ENCODE measurements around the gene PELI3. TPM values are rescaled to one million over a fixed set of nuclear protein-coding genes. Genes with fewer than 3 reads are reported as not detected.

The PELI3 gene
- total RNA-seq, 1 donor from 2014 or later = 8.4 TPM

GRCh38 chr11:66469441-66469840 is 2.7 kb downstream of the PELI3 start:
- ATAC-seq (no peak), DNase-seq (ENCODE audit: missing footprints) (no peak)
- intact Hi-C loops (cut with DNase I) = no loop called here

GRCh38 chr11:66470015-66470414 is 3.3 kb downstream of the PELI3 start:
- DNase-seq (ENCODE audit: missing footprints) (no peak), ATAC-seq (no peak)
- intact Hi-C loops (cut with DNase I) = no loop called here

DNA sequence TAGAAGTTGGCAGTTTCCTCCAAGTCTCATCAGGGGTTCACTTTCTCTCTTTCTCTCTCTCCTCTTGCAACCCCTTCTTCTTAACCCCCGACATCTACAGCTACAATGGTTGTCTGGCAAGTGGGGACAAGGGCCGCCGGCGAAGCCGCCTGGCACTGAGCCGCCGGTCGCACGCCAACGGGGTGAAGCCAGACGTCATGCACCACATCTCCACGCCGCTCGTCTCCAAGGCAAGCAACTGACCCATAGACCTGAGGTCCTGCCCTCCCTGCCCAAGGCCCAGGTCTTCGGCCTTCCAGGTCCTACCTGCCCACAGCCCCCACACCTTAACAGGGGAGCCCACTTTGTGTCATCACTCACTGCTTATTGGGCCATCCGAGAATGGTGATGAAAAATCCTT is 4.4 kb downstream of the PELI3 start:
- DNase-seq (ENCODE audit: missing footprints) (no peak), ATAC-seq (no peak)
- intact Hi-C loops (cut with DNase I) = no loop called here

- ATAC-seq (no peak), DNase-seq (ENCODE audit: missing footprints) (no peak)
- intact Hi-C loops (cut with DNase I) = no loop called here
Observed at GRCh38 chr11:66472054-66472453, 5.3 kb downstream of the PELI3 start.

DNA sequence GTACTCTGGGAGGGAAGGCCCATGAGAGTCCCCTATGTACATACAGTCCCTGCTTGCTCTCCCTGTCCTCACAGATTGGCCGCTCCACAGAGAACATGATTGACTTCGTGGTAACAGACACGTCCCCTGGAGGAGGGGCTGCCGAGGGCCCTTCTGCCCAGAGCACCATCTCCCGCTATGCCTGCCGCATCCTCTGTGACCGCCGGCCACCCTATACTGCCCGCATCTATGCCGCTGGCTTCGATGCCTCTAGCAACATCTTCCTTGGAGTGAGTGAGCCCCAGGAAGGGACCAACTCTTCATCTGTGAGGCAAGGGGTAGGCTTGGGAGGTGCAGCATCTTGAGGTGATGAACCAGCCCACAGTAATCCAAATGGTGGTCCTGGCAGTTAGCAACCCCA is 6.5 kb downstream of the PELI3 start:
- intact Hi-C loops (cut with DNase I) = no loop called here
- no peak for DNase-seq (ENCODE audit: missing footprints)
- no peak for ATAC-seq

DNA sequence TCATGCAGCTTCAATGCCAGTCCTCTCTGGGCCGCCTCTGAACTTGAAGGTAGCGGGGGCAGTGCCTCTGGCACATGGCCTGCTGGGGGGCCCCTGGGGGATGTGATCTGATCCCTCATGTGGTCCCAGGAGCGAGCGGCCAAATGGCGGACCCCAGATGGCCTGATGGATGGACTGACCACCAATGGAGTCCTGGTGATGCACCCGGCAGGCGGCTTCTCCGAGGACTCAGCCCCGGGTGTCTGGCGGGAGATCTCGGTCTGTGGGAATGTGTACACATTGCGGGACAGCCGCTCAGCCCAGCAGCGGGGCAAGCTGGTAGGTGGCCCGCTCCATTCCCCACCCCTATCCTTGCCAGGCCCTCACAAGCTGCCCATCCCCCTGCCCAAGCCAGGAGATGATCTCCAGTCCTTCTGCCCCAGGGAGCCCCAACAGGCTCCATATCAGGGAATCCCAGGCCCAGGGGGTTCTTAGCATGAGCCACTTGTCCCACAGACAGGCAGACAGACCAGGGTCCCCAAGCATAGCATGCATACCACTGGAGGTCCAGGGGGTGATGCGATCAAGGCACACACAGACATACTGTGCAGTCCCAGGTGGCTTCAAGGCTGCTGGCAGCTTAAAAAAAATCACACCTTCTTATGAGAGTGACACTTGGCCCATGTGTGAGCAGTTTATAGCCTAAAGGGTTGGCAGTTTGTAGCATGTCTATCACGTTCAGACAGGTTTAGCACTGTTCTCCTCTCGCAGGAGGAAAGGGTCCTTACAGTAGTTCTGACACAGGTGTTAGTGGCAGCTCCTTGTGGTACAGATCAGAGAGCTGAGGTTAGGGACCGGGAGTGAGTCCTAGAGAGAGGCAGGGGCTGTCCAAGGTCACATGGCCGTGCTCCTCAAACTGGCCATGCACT is 7.2 kb downstream of the PELI3 start:
- DNase-seq (ENCODE audit: missing footprints) = no peak
- intact Hi-C loops (cut with DNase I) = no loop called here
- ATAC-seq = no peak

- intact Hi-C loops (cut with DNase I) = no loop called here
- no peak for DNase-seq (ENCODE audit: missing footprints)
- no peak for ATAC-seq
Observed at GRCh38 chr11:66475349-66476172, 8.9 kb downstream of the PELI3 start.

- no peak for ATAC-seq
- intact Hi-C loops (cut with DNase I) = no loop called here
- no peak for DNase-seq (ENCODE audit: missing footprints)
Observed at GRCh38 chr11:66476173-66476840, 9.6 kb downstream of the PELI3 start.

DNA sequence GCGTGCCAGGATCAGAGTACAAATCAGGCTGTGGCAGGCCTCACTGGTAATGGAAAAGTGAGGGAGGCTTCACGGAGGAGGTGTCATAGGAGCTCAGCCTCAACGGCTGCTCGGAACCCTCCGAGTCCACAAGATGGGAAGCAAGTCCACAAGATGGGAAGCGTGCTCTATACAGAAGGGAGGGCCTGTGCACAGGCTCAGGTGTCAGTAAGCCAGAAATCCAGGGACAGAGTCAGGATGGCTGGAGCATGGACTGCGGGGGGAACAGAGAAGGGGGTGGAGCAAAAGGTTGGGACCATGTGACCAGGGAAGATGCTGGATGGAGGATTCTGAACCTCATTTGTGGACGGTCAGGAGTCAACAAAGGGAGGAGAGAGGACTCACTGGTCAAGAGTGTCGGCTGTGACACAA is 10.1 kb downstream of the PELI3 start:
- no peak for ATAC-seq
- no peak for DNase-seq (ENCODE audit: missing footprints)
- intact Hi-C loops (cut with DNase I) = no loop called here

DNA sequence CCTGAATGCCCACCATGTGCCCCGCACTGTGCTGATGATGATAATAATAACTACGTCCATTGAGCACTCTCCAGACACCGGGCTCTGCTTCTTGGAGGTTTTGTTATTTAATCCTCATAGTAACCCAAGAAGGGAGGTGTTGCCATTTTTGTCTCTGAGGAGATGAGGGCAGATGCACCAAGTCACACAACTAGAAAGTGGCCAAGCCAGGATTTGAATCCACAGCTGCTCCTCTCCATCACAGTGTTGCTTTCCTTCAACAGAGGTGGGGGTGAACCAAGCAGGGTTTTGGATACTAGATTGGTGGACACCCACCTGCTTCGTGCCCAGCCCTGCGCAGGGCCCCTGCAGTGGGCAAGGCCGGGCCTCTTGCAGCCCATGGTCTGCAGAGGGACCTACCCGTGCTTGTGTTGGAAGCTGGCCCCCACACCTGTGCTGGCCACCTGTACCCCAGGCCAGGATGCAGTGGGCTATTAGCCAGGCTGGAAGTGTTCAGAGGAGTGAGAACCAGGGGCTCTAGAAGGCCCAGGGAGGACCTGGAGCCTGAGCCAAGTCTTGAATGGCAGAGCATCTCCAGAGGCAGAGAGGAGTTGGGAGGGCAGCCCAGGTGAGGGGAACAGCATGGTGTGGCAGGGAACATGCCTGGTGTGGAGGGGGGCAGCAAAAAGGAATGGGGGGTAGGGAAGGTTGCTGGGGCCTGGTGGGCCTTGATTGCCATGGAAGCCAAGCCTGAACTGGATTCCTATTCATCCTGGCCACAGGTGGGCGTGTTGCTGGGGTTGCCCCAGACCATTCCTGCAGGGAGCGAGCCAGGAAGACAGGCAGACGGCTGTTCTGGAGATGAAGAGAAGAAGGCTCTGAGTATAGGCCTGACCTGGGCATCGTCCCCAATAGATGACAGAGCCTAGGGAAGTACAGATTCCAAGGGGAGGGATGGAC is 10.8 kb downstream of the PELI3 start:
- intact Hi-C loops (cut with DNase I) = no loop called here
- no peak for ATAC-seq
- no peak for DNase-seq (ENCODE audit: missing footprints)

GRCh38 chr11:66478729-66479393 is 12.2 kb downstream of the PELI3 start:
- DNase-seq (ENCODE audit: missing footprints) = no peak
- intact Hi-C loops (cut with DNase I) = no loop called here

DNA sequence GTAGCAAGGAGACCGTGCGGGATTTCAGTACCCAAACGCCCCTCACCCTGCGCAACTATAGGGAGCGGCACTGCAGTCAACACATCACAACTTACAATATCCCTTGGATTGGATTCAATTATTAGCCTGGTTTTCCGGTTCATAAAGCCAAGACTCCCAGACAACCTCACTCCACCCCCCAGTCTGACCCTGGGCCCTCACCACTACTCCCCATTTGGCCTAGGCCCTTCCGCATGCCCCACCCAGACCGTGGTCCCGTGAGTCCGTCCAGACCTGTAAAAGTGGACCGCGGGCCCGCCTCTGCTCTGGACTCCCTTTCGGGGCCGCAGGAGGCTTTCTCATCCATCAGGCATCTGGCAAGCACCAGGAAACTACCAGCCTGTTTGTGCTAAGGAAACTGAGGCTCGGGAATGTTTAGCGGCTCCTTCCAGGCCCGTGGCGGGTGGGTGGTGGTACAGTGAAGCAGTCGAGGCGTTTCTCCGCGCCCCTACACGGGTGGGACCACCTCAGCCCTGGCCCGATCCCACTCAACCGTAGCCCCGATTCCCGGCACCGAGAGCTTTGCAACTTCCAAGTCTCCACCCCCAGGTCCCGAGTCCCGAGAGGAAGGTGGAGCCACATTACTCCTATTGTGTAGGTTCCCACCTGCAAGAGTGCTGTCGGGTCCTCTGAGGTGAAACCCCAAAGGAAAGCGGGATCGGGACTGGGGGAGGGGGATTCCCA is 12.8 kb downstream of the PELI3 start:
- intact Hi-C loops (cut with DNase I) = loop anchor here (2.0 kb wide), 1 partner anchor 13 kb away; the partner anchor contains the start of gene PELI3
- DNase-seq (ENCODE audit: missing footprints) (no peak), ATAC-seq (peak; percentile 31)

More at GRCh38 chr11:66478729-66479393, 12.2 kb downstream of the PELI3 start:
- ATAC-seq = no peak

GRCh38 chr11:66480117-66480938 is 13.6 kb downstream of the PELI3 start, which contains the start of gene DPP3:
DPP3 (plus strand) TSS chr11:66480434; CDS start chr11:66482201, 1,767 bp downstream.
- DNase-seq (ENCODE audit: missing footprints) (peak; percentile 98), ATAC-seq (peak; percentile 96)
- intact Hi-C loops (cut with DNase I) = loop anchor here (2.0 kb wide), 1 partner anchor 14 kb away; the partner anchor contains the start of gene PELI3

DNA sequence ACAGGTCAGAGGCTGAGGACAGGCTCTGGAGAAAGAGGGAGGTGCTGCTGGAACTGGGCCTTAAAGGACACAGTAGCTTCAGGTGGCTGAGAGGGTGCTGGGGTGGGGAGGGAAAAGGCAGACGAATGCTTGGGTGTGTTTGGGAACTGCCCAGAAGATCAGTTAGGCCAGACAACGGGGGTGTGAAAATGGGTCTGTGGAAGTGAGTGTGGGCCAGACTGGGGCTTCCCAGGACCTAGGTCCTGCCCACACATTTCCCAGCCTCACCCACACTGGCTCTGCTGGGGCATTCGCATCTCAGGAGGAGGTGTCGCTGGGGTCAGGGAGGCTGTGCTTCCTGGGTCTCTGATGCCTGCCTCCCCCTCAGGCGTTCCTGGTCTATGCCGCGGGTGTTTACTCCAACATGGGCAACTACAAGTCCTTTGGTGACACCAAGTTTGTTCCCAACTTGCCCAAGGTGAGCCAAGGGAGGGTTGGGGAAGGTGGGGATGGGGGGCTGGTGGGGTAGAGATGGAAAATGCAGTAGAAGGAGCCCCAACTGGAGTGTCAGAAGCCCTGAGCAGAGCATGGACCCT is 18.2 kb downstream of the PELI3 start:
- intact Hi-C loops (cut with DNase I) = no loop called here
- ATAC-seq (no peak), DNase-seq (ENCODE audit: missing footprints) (no peak)

DNA sequence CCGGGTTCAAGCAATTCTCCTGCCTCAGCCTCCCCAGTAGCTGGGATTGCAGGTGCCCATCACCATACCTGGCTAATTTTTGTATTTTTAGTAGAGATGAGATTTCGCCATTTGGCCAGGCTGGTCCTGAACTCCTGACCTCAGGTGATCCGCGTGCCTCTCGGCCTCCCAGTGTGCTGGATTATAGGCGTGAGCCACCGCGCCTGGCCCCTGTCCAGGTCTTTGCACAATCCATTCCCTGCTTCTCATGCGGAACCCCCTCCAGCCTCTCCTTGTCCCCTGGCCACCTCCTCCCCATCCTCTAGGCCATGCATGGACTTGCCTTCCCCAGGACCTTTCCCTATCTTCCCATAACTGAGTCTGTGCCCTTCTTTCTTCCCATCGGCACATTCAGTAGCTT is 22.3 kb downstream of the PELI3 start:
- intact Hi-C loops (cut with DNase I) = no loop called here
- ATAC-seq (no peak), DNase-seq (ENCODE audit: missing footprints) (no peak)

DNA sequence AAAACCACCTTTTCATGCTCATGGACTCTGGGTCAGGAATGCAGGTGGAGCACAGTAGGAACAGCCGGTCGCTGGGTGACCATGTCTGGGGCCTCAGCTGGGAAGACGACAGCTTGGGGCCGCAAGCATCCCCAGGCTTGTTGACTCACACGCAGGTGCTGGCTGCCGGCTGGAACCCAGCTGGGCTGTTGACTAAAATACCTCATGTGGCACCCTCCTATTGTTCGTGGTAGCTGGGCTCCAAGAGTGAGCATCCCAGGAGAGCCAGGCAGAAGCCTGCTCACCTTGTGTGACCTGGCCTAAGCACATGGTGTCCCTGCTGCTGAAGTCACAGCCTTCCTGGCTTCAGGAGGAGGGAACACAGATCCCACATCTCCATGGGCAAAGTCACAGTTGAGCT is 22.9 kb downstream of the PELI3 start:
- ATAC-seq = no peak
- no peak for DNase-seq (ENCODE audit: missing footprints)
- intact Hi-C loops (cut with DNase I) = no loop called here

Measured in Right ventricle myocardium inferior (tissue), 1 donor.